ENCODE results near the gene INSYN2B.

GRCh38 chr5:169923988-169924387, 56.3 kb downstream of the INSYN2B start:
- TF ChIP-seq, protein P1, sequence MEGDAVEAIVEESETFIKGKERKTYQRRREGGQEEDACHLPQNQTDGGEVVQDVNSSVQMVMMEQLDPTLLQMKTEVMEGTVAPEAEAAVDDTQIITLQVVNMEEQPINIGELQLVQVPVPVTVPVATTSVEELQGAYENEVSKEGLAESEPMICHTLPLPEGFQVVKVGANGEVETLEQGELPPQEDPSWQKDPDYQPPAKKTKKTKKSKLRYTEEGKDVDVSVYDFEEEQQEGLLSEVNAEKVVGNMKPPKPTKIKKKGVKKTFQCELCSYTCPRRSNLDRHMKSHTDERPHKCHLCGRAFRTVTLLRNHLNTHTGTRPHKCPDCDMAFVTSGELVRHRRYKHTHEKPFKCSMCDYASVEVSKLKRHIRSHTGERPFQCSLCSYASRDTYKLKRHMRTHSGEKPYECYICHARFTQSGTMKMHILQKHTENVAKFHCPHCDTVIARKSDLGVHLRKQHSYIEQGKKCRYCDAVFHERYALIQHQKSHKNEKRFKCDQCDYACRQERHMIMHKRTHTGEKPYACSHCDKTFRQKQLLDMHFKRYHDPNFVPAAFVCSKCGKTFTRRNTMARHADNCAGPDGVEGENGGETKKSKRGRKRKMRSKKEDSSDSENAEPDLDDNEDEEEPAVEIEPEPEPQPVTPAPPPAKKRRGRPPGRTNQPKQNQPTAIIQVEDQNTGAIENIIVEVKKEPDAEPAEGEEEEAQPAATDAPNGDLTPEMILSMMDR (IDR thresholded peaks at IDR 0.05; ENCODE audit: poor library complexity), result no peak
- no peak for TF ChIP-seq EZH2phosphoT487 (IDR thresholded peaks at IDR 0.05; ENCODE audit: low read depth, severe bottlenecking, unreplicated experiment)

Data from hepatocyte (in vitro differentiated cells).